Dedifferentiated amniotic fluid mesenchymal stem cell (primary cell): ENCODE results near the gene DBF4B.

Experiments
- DNase-seq: peaks from one replicate; pipeline ENCODE4 v3.0.0-alpha.2; 2016; ENCODE audit errors: extremely low spot score

The DBF4B gene

GRCh38 chr17:44759916-44760243, 51.4 kb downstream of the DBF4B start:
- no peak for DNase-seq

- DNase-seq: no peak
These were observed 52.2 kb downstream of the DBF4B start for GRCh38 chr17:44760474-44761308.

- no peak for DNase-seq
These were observed 53.7 kb downstream of the DBF4B start for GRCh38 chr17:44761932-44762810.

GRCh38 chr17:44763170-44763569, 54.7 kb downstream of the DBF4B start:
- no peak for DNase-seq

- DNase-seq: no peak
These were observed 57.5 kb downstream of the DBF4B start for GRCh38 chr17:44765965-44766364.

- DNase-seq: no peak
These were observed 58.1 kb downstream of the DBF4B start for GRCh38 chr17:44766409-44767038.

GRCh38 chr17:44767493-44767892, 59.0 kb downstream of the DBF4B start:
- no peak for DNase-seq

- DNase-seq: no peak
These were observed 60.2 kb downstream of the DBF4B start for GRCh38 chr17:44768505-44769142.

- no peak for DNase-seq
These were observed 60.8 kb downstream of the DBF4B start for GRCh38 chr17:44769230-44769629.

GRCh38 chr17:44769647-44770084, 61.2 kb downstream of the DBF4B start:
- DNase-seq: no peak

- DNase-seq: no peak
These were observed 61.9 kb downstream of the DBF4B start for GRCh38 chr17:44770166-44770925.

- no peak for DNase-seq
These were observed 64.0 kb downstream of the DBF4B start for GRCh38 chr17:44772308-44773045.

- DNase-seq: no peak
These were observed 64.7 kb downstream of the DBF4B start for GRCh38 chr17:44773140-44773539.

GRCh38 chr17:44774271-44775135, 66.0 kb downstream of the DBF4B start:
- DNase-seq: peak; percentile 70

GRCh38 chr17:44775136-44775837, 66.8 kb downstream of the DBF4B start:
- peak; percentile 92 for DNase-seq

GRCh38 chr17:44775838-44776621, 67.6 kb downstream of the DBF4B start:
- no peak for DNase-seq

- DNase-seq: no peak
These were observed 68.3 kb downstream of the DBF4B start for GRCh38 chr17:44776628-44777393.
